HG03571 (cell line): ENCODE results near the gene MED31.
A peak's percentile ranks its signal among the peaks of the same experiment; 100 is the strongest.
"Not testable (repeated sequence)": the region's sequence is repeated elsewhere in the genome, so short reads cannot be mapped to it uniquely, and the experiment has no call there.

Source experiments
- ATAC-seq: cut with Tn5 transposase; IDR thresholded peaks from one replicate; pipeline ENCODE4 v1.9.1; 2021; ENCODE audit not compliant: unreplicated experiment

MED31 gene

DNA sequence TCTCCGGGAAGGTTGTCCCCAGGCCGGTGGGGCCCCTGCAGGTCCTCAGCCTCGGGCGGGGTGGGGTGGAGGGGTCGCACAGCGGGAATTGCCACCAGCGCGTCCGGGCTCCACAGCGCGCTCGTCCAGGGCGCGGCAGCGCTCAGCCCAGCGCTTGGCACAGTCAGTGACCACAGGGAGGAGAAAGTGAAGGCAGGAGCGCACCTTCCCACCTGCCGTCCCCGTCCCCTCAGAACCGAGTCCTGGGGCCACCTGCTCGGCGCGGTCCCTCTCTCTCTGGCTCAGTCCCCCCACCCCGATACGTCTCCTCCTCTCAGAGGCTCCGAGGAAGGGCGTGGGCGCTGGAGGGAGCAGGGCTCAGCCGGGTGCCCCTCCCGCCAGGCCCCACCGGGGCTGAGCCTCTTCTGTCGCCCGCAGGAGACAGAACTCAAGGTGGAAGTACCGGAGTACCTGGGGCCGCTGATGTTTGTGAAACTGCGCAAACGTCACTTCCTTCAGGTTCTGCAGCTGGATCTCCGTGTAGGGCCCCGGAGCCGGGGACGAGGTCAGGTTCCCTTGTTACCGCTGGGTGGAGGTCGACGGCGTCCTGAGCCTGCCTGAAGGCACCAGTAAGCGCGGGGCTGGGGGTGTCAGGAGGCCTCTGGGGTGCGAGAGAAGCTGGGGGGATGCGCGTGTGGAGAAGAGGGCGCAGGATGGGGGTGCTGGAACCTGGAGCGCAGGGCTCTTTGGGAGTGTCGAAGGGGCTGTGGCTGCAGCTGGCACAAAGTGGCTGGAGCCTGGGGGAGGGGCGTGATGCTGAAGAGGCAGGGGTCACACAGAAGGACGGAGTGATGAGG, 5.6 kb upstream of the MED31 start:
- not testable (repeated sequence) for ATAC-seq

GRCh38 chr17:6655732-6656361, 4.4 kb upstream of the MED31 start:
- not testable (repeated sequence) for ATAC-seq

DNA sequence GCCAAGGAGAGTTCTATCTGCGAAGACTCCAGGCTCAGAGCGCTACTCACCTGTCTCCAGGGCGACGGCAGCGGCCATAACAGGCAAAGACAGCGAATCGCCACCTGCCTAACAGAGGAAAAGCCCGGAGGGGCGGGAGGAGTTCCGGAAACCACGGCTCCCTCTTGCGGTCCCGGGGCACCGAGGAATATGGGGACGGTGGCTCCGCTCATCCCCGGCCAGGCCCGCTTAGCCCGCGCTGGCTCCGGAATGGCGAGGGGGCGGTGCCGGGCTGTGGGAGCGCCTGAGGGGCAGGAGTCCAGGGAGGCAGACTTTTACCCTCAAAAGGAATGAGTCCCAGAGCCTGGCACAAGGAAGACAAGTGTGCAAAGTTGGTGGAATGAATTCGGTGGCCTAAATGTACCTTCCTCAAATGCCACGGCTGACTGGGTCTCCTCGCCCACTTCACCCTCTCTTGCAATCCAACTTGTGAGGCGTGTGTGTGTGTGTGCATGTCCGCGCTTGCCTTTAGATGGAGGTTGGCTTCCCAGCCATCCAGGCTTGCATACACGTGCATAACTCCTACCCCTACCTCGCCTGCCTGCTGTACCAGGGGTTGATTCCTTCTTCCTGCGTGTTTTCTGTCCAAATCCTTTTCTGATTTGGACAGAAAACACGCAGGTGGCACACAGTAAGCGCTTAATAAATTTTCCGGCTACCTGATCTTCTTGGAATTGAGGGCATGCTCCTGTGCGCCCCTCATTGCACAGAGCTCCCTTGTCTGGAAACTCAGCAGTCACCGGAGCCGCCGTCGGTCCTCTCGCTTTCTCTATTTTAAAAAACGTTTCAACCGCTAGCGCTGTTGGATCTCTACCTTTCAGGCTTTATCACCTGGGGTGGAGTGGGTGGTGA, 3.7 kb upstream of the MED31 start:
- ATAC-seq: no peak

- peak; percentile 12 for ATAC-seq
Measured at GRCh38 chr17:6651919-6652452, 581 bp upstream of the MED31 start.

DNA sequence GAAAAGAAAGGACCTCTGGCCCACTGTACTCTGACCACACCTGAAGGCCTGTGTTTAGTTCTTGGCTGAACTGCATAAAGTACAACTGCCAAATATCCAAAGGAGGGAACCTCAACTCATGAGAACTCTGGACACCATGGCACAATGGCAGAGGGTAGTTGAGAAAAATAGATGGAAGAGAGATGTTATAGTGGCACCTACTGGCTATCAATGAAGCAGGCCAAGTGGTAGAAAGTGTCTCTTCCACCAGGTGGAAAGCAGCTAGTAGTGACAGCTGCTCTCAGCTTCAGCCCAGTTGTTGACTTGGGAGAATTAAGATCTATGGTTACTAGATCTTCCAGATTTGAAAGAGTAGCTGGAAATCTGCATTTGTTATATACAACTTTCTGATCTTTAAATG, 3.2 kb downstream of the MED31 start:
- no peak for ATAC-seq

- no peak for ATAC-seq
Measured at GRCh38 chr17:6643451-6644125, 7.8 kb downstream of the MED31 start.

- ATAC-seq: no peak
Measured at GRCh38 chr17:6642592-6642991, 8.8 kb downstream of the MED31 start.

GRCh38 chr17:6641247-6641863, 10.1 kb downstream of the MED31 start:
- ATAC-seq: peak; percentile 0

DNA sequence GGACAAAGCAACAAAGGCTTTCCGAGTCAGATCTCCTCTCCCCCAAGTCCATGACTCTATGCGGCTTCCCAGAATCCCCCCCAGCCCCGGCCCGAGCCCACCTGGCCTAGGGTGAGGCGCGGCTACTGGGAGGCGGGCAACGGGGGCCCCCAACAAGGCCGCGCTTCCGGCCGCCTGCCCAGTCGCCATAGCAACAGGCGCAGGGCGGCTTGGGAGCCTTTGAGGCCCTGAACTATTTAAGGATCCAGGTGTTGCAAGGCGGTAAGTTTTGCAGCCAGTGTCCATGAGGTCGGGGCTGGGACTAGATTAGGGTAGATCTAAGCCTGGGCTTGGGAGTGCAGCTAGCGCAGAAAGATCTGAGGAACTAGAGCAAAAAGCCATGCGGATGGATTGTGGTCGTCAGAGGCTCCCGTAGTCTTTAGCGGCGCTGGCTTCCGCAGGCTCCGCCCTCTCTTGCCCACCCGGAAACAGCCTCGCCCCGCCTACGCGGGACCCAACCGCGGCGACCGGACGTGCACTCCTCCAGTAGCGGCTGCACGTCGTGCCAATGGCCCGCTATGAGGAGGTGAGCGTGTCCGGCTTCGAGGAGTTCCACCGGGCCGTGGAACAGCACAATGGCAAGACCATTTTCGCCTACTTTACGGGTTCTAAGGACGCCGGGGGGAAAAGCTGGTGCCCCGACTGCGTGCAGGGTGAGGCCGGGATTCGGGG, 10.7 kb downstream of the MED31 start, which contains the start of the genes KIAA0753 and TXNDC17:
Gene KIAA0753, minus strand, starts transcription at position 176 of the 711 bp plus-strand sequence. CDS start 5,608 bp downstream, outside the sequence.
Gene TXNDC17, plus strand, starts transcription at position 525 of the 711 bp plus-strand sequence. Its CDS starts 23 bp downstream, at position 548.
- ATAC-seq: peak; percentile 79

DNA sequence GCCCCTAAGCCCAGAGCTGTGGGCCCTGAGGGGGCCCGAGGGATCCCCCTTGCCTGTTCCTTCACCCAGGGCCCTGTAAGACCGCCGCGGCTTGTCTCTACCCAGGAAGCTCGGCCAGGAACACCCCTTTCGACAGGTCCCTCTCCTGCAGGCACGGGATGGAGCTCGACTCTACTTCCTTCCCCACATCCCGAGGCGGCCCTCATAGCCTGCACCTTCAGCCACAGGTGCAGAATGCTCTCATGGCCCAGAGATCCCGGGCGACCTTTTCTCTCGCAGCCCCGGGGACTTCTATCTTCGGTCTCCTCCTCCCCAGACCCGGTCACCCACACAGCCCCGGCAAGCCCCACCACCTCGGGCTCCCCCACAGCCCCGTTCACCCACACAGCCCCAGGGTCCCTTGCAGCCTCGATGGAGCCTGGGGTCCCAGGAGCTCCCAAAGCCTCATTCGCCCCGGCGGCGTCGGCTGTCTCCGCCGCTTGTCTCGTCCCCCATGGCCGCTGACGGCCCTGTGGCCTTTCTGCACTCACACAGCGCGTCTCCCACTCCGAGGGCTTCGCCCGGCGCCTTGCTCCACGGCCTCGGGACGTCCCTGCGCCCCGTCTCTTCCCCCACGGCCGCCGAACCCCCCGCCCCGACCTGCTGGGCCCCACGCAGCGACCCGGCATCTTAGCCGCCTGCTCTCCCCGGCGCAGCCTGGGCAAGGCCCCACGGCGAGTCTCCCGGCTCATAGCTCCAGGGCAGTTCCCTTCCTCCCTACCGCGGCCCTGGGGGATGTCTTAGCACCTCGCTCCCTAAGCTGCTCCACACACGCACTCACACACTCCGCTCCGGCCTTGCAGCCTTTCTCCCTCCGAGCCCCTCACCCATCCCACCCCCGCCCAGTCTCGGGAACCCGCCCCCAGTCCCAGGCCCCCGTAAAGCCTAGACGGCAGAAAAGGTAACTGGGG, 11.5 kb downstream of the MED31 start:
- no peak for ATAC-seq

DNA sequence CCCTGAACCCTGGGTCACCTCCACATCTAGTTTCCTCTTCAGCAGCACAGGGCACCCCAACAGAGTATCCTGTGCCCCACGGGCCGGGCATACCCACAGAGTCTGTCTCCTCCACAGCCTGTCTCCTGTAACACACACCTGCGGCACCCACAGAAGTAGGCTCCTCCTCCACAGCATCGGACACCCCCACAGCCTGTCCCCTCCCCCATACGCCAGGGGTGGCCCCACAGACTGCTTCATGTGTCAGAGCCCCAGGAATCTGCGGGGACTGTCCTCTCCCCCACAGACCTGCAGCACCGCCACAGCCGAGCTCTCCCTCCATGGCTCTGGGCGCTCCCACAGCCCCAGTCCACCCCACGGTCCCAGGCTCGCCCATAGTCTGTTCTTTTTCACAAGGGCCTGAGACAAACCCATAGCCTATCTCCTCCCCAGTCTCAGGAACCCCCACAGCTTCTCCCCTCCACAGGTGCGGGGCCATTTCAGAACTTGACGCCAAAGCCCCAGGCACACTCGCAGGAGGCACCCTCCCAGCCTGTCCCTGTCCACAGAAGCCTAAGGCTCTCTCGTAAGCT, 12.3 kb downstream of the MED31 start:
- no peak for ATAC-seq

- ATAC-seq: no peak
Measured at GRCh38 chr17:6638046-6638908, 13.1 kb downstream of the MED31 start.

GRCh38 chr17:6637458-6637840, 14.0 kb downstream of the MED31 start:
- ATAC-seq: no peak

DNA sequence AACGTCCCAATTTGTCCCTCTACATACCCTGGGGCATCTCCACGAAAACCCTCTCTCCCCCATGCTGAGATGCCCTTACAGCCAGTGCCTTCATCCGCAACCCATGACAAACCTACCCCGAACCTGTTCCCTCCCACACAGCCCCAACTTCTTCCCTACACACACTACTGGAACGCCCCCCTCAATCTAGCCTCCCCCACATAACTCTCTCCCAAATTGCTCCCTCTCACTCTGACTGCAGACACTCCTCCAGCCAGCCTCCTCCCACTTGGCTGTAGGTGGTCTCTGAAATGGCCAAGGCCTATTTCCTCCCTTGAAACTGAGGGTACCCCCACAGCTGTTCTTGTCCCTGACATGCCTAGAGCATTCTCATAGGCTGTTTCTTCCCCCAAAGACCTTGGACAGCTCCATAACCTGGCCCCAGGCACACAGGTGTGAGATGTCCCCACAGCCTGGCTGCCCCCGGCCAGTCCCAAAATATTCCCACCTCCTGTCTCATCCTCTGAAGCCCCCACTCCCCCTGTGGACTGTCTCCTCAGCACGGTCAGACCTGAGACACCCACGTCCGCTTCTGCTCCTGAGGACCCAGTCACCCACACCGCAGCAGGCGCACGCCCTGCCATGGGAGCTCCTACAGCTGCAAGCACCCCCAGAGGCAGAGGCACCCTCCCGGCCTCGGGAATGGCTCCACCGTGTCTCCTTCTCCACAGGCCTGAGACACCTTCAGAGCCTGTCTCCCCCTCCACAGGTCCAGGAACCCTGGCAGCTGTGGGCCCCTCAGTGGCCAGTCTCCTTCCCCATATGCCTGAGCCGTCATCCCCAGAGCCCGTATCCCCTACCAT, 14.6 kb downstream of the MED31 start:
- ATAC-seq: no peak

GRCh38 chr17:6636105-6636504, 15.3 kb downstream of the MED31 start:
- no peak for ATAC-seq

GRCh38 chr17:6633263-6633662, 18.1 kb downstream of the MED31 start:
- no peak for ATAC-seq
